A549 treated with CpdA at 1 μM for 4 hours (cell line): ENCODE measurements around the gene FGFBP1. TPM values are rescaled to one million over a fixed set of nuclear protein-coding genes. Genes with fewer than 3 reads are reported as not detected.

ENCODE experiments used
- total RNA-seq: library from RNA; stranded (reverse); fragments of 200-300 nt; extraction: Qiagen RNA extraction; gene quantifications from 5 replicates; pipeline ENCODE4 v1.2.3, GENCODE V29; 2022; ENCODE audit warnings: low read depth

FGFBP1 gene
- total RNA-seq: 3.3 to 4.3 TPM (median 3.8 TPM) in 5 replicates

DNA sequence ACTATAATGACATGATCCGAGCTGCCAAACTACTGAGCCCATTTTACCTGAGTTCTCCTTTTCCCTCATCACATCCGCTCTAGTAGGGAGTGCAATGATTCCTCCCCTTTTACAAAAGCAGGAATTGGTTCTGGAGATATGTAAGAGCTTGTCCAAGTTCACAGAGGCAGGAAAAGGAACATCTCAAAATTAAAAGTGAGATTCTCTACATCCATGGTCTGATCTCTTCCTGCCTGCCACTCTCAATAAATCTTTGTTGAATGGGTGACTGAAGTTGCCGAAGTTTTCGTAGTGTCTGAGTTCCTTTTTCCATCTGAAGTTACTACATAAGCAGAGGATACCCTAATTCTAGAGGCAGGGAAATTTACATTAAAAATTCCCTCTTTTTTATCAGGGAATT lies at the start of gene FGFBP1:
FGFBP1 (minus strand) TSS at position 101 of the 400 bp plus-strand sequence. CDS start 2,108 bp downstream, outside the sequence.

GRCh38 chr4:15963001-15963451 lies 24.5 kb upstream of the FGFBP1 start, which contains the start of gene FGFBP2:
FGFBP2 (minus strand) TSS chr4:15963175; CDS start chr4:15963129, 46 bp downstream.

Other genes starting within 250 kb of the FGFBP1 start
- gene BST1, start 235.7 kb downstream of the FGFBP1 start, total RNA-seq: 15.8 to 20.7 TPM (median 18.2 TPM) in 5 replicates
- gene CD38, start 160.4 kb downstream of the FGFBP1 start, total RNA-seq: 7.9 to 10.4 TPM (median 8.6 TPM) in 5 replicates
- not detected in 5 replicates for gene FGFBP2, start 24.4 kb upstream of the FGFBP1 start, total RNA-seq
- gene PROM1, start 145.3 kb upstream of the FGFBP1 start, total RNA-seq: 0.03 to 0.18 TPM (median 0.07 TPM) in 4 of 5 replicates, not detected in the other